Measurements from ENCODE around the gene POLR2E. TPM values are rescaled to one million over a fixed set of nuclear protein-coding genes. Genes with fewer than 3 reads are reported as not detected.

The POLR2E gene
- total and polyA plus RNA-seq, 2 of the 13 experiments (the other 11 are each of a cell fraction or from before 2014, with no cell fraction given): 140 to 272 TPM

DNA sequence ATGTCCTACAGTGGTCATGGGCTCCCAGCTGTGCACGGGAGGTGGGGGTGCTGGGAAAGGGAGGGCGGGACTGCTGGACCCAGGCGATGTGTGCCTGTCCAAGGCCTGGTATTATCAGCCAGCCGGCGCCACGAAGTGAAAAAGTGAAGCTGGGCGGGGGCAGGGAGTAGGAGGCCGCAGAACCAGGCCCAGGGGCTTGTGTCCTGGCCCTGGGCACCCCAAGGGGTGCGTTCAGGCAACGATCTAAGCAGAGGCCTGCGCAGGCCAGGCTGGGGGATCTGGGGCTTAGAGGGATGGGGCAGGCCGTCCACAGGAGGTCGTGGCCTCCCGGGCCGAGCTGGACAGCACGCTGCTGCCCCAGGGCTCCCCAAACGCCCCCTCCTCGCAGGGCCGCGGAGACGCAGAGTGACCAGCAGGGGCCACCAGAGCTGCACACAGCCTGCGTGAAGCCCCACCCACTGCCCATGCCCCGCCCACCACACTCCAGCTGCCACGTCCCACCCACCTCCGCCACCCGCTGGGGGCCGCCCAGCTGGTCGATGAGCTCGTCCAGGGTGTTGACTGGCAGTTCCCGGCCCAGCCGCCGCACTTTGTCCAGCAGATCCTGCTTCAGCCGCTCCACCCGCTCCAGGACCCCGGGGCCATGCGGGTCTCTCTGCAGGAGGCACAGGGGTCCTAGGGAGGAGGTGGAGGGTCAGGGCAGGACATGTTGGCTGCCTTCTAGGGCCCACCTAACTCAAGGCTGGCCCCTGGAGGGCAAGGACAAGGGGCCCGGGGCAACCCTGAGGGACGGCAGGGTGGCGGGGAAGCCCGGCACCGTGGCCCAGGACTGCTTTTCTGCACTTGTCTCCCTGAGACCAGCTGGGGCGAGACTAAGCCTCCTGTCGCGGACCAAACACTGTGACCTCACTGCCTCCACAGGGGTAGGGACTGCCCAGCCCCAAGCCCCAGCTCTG is 18.1 kb upstream of the POLR2E start (continued):
- TF ChIP-seq, protein P1, sequence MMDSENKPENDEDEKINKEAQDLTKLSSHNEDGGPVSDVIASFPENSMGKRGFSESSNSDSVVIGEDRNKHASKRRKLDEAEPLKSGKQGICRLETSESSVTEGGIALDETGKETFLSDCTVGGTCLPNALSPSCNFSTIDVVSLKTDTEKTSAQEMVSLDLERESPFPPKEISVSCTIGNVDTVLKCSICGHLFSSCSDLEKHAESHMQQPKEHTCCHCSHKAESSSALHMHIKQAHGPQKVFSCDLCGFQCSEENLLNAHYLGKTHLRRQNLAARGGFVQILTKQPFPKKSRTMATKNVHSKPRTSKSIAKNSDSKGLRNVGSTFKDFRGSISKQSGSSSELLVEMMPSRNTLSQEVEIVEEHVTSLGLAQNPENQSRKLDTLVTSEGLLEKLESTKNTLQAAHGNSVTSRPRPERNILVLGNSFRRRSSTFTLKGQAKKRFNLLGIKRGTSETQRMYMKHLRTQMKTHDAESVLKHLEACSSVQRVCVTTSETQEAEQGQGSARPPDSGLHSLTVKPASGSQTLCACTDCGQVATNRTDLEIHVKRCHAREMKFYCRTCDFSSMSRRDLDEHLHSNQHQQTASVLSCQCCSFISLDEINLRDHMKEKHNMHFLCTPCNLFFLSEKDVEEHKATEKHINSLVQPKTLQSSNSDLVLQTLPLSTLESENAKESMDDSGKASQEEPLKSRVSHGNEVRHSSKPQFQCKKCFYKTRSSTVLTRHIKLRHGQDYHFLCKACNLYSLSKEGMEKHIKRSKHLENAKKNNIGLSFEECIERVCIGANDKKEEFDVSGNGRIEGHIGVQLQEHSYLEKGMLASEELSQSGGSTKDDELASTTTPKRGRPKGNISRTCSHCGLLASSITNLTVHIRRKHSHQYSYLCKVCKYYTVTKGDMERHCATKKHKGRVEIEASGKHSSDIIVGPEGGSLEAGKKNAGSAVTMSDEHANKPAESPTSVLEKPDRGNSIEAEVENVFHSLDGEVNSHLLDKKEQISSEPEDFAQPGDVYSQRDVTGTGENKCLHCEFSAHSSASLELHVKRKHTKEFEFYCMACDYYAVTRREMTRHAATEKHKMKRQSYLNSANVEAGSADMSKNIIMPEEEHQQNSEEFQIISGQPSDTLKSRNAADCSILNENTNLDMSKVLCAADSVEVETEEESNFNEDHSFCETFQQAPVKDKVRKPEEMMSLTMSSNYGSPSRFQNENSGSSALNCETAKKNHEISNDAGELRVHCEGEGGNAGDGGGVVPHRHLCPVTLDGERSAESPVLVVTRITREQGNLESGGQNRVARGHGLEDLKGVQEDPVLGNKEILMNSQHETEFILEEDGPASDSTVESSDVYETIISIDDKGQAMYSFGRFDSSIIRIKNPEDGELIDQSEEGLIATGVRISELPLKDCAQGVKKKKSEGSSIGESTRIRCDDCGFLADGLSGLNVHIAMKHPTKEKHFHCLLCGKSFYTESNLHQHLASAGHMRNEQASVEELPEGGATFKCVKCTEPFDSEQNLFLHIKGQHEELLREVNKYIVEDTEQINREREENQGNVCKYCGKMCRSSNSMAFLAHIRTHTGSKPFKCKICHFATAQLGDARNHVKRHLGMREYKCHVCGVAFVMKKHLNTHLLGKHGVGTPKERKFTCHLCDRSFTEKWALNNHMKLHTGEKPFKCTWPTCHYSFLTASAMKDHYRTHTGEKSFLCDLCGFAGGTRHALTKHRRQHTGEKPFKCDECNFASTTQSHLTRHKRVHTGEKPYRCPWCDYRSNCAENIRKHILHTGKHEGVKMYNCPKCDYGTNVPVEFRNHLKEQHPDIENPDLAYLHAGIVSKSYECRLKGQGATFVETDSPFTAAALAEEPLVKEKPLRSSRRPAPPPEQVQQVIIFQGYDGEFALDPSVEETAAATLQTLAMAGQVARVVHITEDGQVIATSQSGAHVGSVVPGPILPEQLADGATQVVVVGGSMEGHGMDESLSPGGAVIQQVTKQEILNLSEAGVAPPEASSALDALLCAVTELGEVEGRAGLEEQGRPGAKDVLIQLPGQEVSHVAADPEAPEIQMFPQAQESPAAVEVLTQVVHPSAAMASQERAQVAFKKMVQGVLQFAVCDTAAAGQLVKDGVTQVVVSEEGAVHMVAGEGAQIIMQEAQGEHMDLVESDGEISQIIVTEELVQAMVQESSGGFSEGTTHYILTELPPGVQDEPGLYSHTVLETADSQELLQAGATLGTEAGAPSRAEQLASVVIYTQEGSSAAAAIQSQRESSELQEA (CRISPR knock-in tag; IDR thresholded peaks at IDR 0.05; ENCODE audit: not compliant biosample characterization): no peak
- TF ChIP-seq ZNF501 (CRISPR knock-in tag; IDR thresholded peaks at IDR 0.05) (peak; percentile 85), ZNF282 (IDR thresholded peaks at IDR 0.05; ENCODE audit: partially characterized antibody) (no peak), ZNF317 (CRISPR knock-in tag; IDR thresholded peaks at IDR 0.05) (no peak)
- TF ChIP-seq, protein P2, sequence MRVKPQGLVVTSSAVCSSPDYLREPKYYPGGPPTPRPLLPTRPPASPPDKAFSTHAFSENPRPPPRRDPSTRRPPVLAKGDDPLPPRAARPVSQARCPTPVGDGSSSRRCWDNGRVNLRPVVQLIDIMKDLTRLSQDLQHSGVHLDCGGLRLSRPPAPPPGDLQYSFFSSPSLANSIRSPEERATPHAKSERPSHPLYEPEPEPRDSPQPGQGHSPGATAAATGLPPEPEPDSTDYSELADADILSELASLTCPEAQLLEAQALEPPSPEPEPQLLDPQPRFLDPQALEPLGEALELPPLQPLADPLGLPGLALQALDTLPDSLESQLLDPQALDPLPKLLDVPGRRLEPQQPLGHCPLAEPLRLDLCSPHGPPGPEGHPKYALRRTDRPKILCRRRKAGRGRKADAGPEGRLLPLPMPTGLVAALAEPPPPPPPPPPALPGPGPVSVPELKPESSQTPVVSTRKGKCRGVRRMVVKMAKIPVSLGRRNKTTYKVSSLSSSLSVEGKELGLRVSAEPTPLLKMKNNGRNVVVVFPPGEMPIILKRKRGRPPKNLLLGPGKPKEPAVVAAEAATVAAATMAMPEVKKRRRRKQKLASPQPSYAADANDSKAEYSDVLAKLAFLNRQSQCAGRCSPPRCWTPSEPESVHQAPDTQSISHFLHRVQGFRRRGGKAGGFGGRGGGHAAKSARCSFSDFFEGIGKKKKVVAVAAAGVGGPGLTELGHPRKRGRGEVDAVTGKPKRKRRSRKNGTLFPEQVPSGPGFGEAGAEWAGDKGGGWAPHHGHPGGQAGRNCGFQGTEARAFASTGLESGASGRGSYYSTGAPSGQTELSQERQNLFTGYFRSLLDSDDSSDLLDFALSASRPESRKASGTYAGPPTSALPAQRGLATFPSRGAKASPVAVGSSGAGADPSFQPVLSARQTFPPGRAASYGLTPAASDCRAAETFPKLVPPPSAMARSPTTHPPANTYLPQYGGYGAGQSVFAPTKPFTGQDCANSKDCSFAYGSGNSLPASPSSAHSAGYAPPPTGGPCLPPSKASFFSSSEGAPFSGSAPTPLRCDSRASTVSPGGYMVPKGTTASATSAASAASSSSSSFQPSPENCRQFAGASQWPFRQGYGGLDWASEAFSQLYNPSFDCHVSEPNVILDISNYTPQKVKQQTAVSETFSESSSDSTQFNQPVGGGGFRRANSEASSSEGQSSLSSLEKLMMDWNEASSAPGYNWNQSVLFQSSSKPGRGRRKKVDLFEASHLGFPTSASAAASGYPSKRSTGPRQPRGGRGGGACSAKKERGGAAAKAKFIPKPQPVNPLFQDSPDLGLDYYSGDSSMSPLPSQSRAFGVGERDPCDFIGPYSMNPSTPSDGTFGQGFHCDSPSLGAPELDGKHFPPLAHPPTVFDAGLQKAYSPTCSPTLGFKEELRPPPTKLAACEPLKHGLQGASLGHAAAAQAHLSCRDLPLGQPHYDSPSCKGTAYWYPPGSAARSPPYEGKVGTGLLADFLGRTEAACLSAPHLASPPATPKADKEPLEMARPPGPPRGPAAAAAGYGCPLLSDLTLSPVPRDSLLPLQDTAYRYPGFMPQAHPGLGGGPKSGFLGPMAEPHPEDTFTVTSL (CRISPR knock-in tag; IDR thresholded peaks at IDR 0.05; ENCODE audit: borderline replicate concordance): no peak; the same call in 1 of the 2 replicates
- TF ChIP-seq, protein P3, sequence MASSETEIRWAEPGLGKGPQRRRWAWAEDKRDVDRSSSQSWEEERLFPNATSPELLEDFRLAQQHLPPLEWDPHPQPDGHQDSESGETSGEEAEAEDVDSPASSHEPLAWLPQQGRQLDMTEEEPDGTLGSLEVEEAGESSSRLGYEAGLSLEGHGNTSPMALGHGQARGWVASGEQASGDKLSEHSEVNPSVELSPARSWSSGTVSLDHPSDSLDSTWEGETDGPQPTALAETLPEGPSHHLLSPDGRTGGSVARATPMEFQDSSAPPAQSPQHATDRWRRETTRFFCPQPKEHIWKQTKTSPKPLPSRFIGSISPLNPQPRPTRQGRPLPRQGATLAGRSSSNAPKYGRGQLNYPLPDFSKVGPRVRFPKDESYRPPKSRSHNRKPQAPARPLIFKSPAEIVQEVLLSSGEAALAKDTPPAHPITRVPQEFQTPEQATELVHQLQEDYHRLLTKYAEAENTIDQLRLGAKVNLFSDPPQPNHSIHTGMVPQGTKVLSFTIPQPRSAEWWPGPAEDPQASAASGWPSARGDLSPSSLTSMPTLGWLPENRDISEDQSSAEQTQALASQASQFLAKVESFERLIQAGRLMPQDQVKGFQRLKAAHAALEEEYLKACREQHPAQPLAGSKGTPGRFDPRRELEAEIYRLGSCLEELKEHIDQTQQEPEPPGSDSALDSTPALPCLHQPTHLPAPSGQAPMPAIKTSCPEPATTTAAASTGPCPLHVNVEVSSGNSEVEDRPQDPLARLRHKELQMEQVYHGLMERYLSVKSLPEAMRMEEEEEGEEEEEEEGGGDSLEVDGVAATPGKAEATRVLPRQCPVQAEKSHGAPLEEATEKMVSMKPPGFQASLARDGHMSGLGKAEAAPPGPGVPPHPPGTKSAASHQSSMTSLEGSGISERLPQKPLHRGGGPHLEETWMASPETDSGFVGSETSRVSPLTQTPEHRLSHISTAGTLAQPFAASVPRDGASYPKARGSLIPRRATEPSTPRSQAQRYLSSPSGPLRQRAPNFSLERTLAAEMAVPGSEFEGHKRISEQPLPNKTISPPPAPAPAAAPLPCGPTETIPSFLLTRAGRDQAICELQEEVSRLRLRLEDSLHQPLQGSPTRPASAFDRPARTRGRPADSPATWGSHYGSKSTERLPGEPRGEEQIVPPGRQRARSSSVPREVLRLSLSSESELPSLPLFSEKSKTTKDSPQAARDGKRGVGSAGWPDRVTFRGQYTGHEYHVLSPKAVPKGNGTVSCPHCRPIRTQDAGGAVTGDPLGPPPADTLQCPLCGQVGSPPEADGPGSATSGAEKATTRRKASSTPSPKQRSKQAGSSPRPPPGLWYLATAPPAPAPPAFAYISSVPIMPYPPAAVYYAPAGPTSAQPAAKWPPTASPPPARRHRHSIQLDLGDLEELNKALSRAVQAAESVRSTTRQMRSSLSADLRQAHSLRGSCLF (CRISPR knock-in tag; IDR thresholded peaks at IDR 0.05; ENCODE audit: borderline replicate concordance): no peak
